ENCODE measurements around the gene KRTAP10-1. TPM values are rescaled to one million over a fixed set of nuclear protein-coding genes. Genes with fewer than 3 reads are reported as not detected.

The KRTAP10-1 gene
- total and polyA plus RNA-seq, 2 donors = not detected

- Histone ChIP-seq H3K4me1 (ENCODE audit: control insufficient read depth in 2 of 2, insufficient read depth in 2 of 2, low read length in 2 of 2) (no peaks in the 10 kb centered on the region), H3K4me3 (ENCODE audit: low read length in 2 of 2) (no peak overlapping the region), H3K27me3 (ENCODE audit: control insufficient read depth in 2 of 2, insufficient read depth in 1 of 2, low read length in 1 of 2) (no peaks in the 10 kb centered on the region), H3K27ac (ENCODE audit: low read depth in 1 of 2, low read length in 1 of 2) (no peak overlapping the region), H3K9me3 (ENCODE audit: control insufficient read depth in 2 of 2, insufficient read depth in 1 of 2, low read length in 1 of 2) (no peaks in the 10 kb centered on the region), H3K36me3 (ENCODE audit: control insufficient read depth in 2 of 2, insufficient read depth in 2 of 2, low read length in 1 of 2) (no peaks in the 10 kb centered on the region)
- DNase-seq (ENCODE audit: low read depth in 6 of 9, low spot score in 9 of 9) = no peak
- WGBS = 94% methylated on average over 12 of the region's 12 CpGs
Measured at GRCh38 chr21:44526096-44526997, 13.6 kb downstream of the KRTAP10-1 start.

- Histone ChIP-seq H3K27ac (ENCODE audit: low read depth in 1 of 2, low read length in 1 of 2) (no peak overlapping the region), H3K9me3 (ENCODE audit: control insufficient read depth in 2 of 2, insufficient read depth in 1 of 2, low read length in 1 of 2) (peaks cover 0 to 3% of the 10 kb centered on the region in 2 donors), H3K4me1 (ENCODE audit: control insufficient read depth in 2 of 2, insufficient read depth in 2 of 2, low read length in 2 of 2) (no peaks in the 10 kb centered on the region), H3K36me3 (ENCODE audit: control insufficient read depth in 2 of 2, insufficient read depth in 2 of 2, low read length in 1 of 2) (no peaks in the 10 kb centered on the region), H3K27me3 (ENCODE audit: control insufficient read depth in 2 of 2, insufficient read depth in 1 of 2, low read length in 1 of 2) (no peaks in the 10 kb centered on the region), H3K4me3 (ENCODE audit: low read length in 2 of 2) (no peak overlapping the region)
- no peak for DNase-seq (ENCODE audit: low read depth in 6 of 9, low spot score in 9 of 9)
- WGBS = 93% methylated on average over 20 of the region's 20 CpGs
Measured at GRCh38 chr21:44525391-44526095, 14.5 kb downstream of the KRTAP10-1 start.

- no peak for DNase-seq (ENCODE audit: low read depth in 6 of 9, low spot score in 9 of 9)
- Histone ChIP-seq H3K4me1 (ENCODE audit: control insufficient read depth in 2 of 2, insufficient read depth in 2 of 2, low read length in 2 of 2) (no peaks in the 10 kb centered on the region), H3K27me3 (ENCODE audit: control insufficient read depth in 2 of 2, insufficient read depth in 1 of 2, low read length in 1 of 2) (no peaks in the 10 kb centered on the region), H3K36me3 (ENCODE audit: control insufficient read depth in 2 of 2, insufficient read depth in 2 of 2, low read length in 1 of 2) (no peaks in the 10 kb centered on the region), H3K27ac (ENCODE audit: low read depth in 1 of 2, low read length in 1 of 2) (no peak overlapping the region), H3K4me3 (ENCODE audit: low read length in 2 of 2) (no peak overlapping the region), H3K9me3 (ENCODE audit: control insufficient read depth in 2 of 2, insufficient read depth in 1 of 2, low read length in 1 of 2) (peaks cover 0 to 5% of the 10 kb centered on the region in 2 donors)
- WGBS = 86% methylated on average over 2 of the region's 2 CpGs
Measured at GRCh38 chr21:44524414-44525371, 15.3 kb downstream of the KRTAP10-1 start.

- H3K27ac ChIP-seq (ENCODE audit: low read depth in 1 of 2, low read length in 1 of 2) = no peak overlapping the region
- no peaks in the 10 kb centered on the region for H3K4me1 ChIP-seq (ENCODE audit: control insufficient read depth in 2 of 2, insufficient read depth in 2 of 2, low read length in 2 of 2)
- H3K4me3 ChIP-seq (ENCODE audit: low read length in 2 of 2) = no peak overlapping the region
- 98% methylated on average over 1 of the region's 1 CpG for WGBS
- no peaks in the 10 kb centered on the region for H3K27me3 ChIP-seq (ENCODE audit: control insufficient read depth in 2 of 2, insufficient read depth in 1 of 2, low read length in 1 of 2)
- DNase-seq (ENCODE audit: low read depth in 6 of 9, low spot score in 9 of 9) = no peak
- H3K36me3 ChIP-seq (ENCODE audit: control insufficient read depth in 2 of 2, insufficient read depth in 2 of 2, low read length in 1 of 2) = no peaks in the 10 kb centered on the region
- H3K9me3 ChIP-seq (ENCODE audit: control insufficient read depth in 2 of 2, insufficient read depth in 1 of 2, low read length in 1 of 2) = peaks cover 0 to 5% of the 10 kb centered on the region in 2 donors
Measured at GRCh38 chr21:44523567-44524413, 16.2 kb downstream of the KRTAP10-1 start.

GRCh38 chr21:44522753-44523204, 17.2 kb downstream of the KRTAP10-1 start:
- WGBS = 93% methylated on average over 1 of the region's 1 CpG
- no peak overlapping the region for H3K4me3 ChIP-seq (ENCODE audit: low read length in 2 of 2)
- H3K9me3 ChIP-seq (ENCODE audit: control insufficient read depth in 2 of 2, insufficient read depth in 1 of 2, low read length in 1 of 2) = peaks cover 0 to 5% of the 10 kb centered on the region in 2 donors
- H3K4me1 ChIP-seq (ENCODE audit: control insufficient read depth in 2 of 2, insufficient read depth in 2 of 2, low read length in 2 of 2) = no peaks in the 10 kb centered on the region
- no peaks in the 10 kb centered on the region for H3K36me3 ChIP-seq (ENCODE audit: control insufficient read depth in 2 of 2, insufficient read depth in 2 of 2, low read length in 1 of 2)
- DNase-seq (ENCODE audit: low read depth in 6 of 9, low spot score in 9 of 9) = no peak
- H3K27ac ChIP-seq (ENCODE audit: low read depth in 1 of 2, low read length in 1 of 2) = no peak overlapping the region
- H3K27me3 ChIP-seq (ENCODE audit: control insufficient read depth in 2 of 2, insufficient read depth in 1 of 2, low read length in 1 of 2) = no peaks in the 10 kb centered on the region

GRCh38 chr21:44521928-44522752, 17.9 kb downstream of the KRTAP10-1 start:
- Histone ChIP-seq H3K27ac (ENCODE audit: low read depth in 1 of 2, low read length in 1 of 2) (no peak overlapping the region), H3K9me3 (ENCODE audit: control insufficient read depth in 2 of 2, insufficient read depth in 1 of 2, low read length in 1 of 2) (peaks cover 0 to 9% of the 10 kb centered on the region in 2 donors), H3K4me3 (ENCODE audit: low read length in 2 of 2) (no peak overlapping the region), H3K36me3 (ENCODE audit: control insufficient read depth in 2 of 2, insufficient read depth in 2 of 2, low read length in 1 of 2) (no peaks in the 10 kb centered on the region), H3K4me1 (ENCODE audit: control insufficient read depth in 2 of 2, insufficient read depth in 2 of 2, low read length in 2 of 2) (no peaks in the 10 kb centered on the region), H3K27me3 (ENCODE audit: control insufficient read depth in 2 of 2, insufficient read depth in 1 of 2, low read length in 1 of 2) (no peaks in the 10 kb centered on the region)
- WGBS = 93% methylated on average over 33 of the region's 33 CpGs
- DNase-seq (ENCODE audit: low read depth in 6 of 9, low spot score in 9 of 9) = no peak

- peaks cover 0 to 9% of the 10 kb centered on the region in 2 donors for H3K9me3 ChIP-seq (ENCODE audit: control insufficient read depth in 2 of 2, insufficient read depth in 1 of 2, low read length in 1 of 2)
- H3K36me3 ChIP-seq (ENCODE audit: control insufficient read depth in 2 of 2, insufficient read depth in 2 of 2, low read length in 1 of 2) = no peaks in the 10 kb centered on the region
- no peak for DNase-seq (ENCODE audit: low read depth in 6 of 9, low spot score in 9 of 9)
- H3K4me1 ChIP-seq (ENCODE audit: control insufficient read depth in 2 of 2, insufficient read depth in 2 of 2, low read length in 2 of 2) = no peaks in the 10 kb centered on the region
- no peak overlapping the region for H3K27ac ChIP-seq (ENCODE audit: low read depth in 1 of 2, low read length in 1 of 2)
- H3K4me3 ChIP-seq (ENCODE audit: low read length in 2 of 2) = no peak overlapping the region
- 95% methylated on average over 22 of the region's 22 CpGs for WGBS
- no peaks in the 10 kb centered on the region for H3K27me3 ChIP-seq (ENCODE audit: control insufficient read depth in 2 of 2, insufficient read depth in 1 of 2, low read length in 1 of 2)
Measured at GRCh38 chr21:44521301-44521927, 18.6 kb downstream of the KRTAP10-1 start.
